Right renal cortex interstitium (tissue), 3 donors: ENCODE measurements around the gene TNNC1. TPM values are rescaled to one million over a fixed set of nuclear protein-coding genes. Genes with fewer than 3 reads are reported as not detected.

Source experiments
- DNase-seq, 3 donors: peaks; one replicate each; pipeline ENCODE4 v3.0.0-alpha.2; 2013; ENCODE audit warnings: low read depth in 3 of 3, low spot score in 2 of 3
- polyA plus RNA-seq, 3 donors: library from polyadenylated mRNA; unstranded; fragments of 120-200 nt; gene quantifications; one replicate each; pipeline ENCODE4 v1.2.1, GENCODE V29; 2013; ENCODE audit not compliant: insufficient read length in 3 of 3

Gene TNNC1
- polyA plus RNA-seq, 3 donors = 8.8 to 9.6 (median 9.6) TPM

DNA sequence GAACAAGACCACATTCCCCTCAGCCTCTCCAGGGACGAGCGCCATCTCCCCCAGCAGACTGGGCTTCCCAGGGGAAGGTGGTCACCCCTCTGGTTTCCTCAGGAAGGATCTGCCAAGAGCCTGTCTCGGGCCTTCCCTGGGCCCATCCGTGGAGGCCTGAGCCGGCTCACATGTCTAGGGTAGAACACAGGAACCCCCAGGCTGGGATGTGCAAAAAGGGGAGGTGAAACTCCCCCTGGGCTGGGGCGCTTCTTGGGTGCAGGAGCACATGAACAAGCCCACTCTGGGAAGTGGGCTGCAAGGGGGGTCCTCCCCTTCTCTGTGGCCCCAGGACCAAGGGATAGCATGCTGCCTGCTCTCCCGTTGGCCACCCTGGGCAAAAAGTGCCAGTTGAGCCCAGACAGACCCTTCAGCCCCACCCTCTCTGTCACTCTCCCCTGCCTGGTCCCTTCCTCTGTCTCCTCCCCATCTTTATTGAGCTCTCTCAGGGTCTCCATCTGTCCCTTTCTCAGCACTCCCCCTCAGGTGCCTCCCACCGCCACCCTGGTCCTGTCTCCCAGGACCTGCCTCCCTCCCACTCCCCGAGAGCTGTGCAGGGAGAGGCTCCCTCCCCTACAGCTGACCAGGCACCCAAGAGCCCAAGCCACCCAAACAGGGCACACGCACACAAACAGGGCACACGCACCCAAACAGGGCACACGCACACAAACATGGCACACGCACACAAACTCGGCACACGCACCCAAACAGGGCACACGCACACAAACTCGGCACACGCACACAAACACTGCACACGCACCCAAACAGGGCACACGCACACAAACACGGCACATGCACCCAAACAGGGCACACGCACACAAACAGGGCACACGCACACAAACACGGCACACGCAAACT is 9.8 kb downstream of the TNNC1 start:
- DNase-seq = no peak

DNA sequence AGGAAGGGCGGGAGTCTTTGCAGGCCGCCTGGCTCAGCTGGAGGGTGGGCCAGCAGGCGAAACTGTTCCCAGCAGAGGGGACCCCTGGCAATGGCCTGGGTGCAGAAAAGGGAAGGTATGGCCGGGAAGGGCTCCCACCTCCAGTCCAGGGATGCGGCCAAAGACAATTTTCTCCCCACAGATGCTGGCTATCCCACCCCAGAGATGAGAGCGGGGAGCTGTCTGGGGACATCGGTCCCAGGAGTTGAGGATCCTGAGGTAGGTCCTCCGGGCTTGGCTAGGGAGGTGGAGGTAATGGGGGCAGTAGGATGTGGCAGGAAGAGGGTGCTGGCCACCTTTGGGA is 10.6 kb downstream of the TNNC1 start:
- DNase-seq = no peak

DNA sequence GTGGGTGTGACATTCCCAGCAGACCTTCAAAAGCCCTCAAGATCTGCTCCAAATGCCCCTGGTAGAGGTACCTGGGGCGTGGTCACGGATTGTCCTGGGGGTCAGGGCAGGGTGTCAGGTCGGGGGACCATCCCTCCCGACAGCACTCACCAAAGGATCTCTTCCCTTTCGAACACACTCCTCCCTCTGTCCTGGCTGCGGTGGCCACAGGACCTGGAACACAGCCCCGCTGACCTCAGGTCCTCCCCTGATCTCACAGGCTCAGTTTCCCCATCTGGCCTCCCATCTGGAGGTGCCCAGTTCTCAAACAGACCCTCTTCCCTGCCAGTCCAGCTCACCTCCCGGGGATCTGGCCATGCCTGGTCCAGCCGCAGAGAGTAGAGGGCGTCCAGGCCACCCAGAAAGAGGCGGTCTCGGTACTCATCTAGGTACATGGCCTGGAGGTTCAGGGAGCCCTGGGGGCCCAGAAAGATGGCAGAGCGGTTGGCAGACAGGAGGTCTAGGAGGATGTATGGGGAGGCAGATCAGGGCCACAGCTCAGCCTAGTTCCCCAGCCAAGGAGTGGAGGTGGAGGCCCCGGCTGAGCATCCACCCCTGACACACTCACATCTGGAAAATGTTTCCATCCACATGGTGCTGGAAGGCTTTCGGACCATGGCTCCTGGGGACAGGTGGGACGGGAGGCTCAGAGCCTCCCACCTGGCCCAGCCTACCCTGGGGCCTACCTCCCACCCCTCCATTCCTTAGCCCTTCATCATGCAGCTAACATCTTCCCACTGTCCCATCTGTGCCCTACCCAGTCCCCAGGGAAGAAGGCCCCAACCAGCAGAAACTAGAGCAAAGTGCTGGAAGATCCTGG is 11.2 kb downstream of the TNNC1 start:
- DNase-seq = no peak

DNA sequence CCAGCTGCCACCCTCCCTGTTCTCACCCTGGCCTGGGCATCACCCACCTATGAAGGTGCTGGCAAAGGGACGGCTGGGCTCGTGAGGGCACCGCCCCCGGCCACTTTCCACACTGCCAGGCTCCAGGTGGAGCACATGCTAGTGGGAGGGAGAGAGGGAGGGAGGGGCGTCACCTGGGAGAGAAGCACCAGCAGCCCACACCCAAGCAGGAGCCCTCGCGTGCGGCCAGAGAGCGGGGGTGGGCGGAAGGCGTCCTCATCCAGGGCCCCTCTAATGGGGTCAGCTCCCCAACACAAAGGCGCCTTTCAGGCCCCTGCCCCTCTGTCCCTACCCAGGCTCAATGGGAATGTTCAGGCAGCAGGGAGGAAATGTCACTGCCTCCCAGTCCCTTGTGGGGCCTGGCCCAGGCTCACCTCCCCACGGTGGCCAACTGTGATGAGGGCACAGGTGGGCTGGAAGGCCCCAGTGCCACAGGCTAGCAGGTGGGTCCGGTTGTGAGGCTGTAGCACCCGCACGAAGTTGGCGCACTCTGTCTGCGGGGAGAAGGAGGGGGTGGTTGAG is 12.0 kb downstream of the TNNC1 start:
- no peak for DNase-seq

DNA sequence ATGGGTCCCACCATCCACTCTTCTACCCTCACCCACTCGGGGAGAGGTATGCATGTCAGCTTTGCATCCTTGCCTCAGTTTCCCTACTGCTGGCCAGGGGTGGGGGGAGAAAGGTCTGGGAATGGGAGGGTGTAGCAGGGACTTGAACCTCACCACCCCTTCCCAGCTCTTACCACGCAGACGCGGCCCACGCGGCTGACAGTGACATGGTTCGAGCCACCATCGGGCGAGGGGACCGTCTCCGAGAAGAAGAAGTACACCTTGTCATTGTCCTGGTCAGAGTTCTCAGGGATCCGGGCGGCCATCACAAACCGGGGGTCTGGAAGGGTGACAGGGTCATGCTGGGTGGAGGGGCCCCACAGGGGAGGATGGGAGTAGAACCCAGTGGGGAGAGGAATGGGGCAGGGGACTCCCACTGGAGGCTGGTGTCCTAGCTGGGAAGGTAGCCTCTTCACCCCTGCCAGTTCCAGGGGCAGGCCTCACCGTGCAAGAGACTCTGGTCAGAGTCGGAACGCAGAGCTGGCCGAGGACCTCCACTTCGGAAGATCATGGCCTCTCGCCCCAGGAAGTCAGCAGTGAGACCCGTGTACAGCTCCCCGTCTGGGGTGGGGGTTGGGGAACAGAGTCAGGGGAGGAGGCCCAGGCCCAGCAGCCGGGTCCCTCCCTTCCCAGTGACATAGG is 12.6 kb downstream of the TNNC1 start:
- DNase-seq = no peak

DNA sequence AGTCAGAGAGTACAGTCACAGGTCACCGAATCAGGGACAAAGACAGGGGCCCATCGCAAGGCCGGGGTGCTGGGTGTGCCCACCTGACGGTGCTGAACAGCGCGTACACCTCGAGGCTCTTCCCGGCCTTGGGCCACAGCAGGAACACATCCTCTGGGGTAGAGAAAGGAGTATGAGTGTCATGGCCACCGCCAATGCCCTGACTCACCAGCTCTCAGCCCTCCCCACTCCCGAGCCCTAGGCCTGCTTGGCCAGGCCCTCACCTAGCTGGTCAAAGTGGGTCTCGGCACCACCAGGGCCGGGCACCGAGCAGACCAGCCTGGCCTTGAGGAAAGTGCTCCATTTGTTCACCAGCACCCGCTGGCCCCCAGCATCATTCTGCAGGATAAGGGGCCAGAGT is 13.2 kb downstream of the TNNC1 start:
- DNase-seq = no peak

DNA sequence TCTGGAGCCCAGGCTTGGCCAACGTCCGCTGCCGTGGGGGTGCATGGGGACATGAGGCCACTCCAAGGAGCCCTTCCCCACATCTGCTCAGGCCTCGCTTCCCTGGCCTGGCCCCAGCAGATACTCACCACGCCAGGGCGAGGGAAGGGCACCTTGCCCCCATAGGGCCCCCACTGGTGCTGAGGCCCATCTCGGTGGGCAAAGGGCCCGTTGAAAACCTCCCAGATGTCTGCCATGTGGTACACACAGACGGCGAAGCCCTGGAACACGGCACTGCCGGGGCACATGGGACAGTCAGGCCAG is 13.6 kb downstream of the TNNC1 start:
- no peak for DNase-seq

DNA sequence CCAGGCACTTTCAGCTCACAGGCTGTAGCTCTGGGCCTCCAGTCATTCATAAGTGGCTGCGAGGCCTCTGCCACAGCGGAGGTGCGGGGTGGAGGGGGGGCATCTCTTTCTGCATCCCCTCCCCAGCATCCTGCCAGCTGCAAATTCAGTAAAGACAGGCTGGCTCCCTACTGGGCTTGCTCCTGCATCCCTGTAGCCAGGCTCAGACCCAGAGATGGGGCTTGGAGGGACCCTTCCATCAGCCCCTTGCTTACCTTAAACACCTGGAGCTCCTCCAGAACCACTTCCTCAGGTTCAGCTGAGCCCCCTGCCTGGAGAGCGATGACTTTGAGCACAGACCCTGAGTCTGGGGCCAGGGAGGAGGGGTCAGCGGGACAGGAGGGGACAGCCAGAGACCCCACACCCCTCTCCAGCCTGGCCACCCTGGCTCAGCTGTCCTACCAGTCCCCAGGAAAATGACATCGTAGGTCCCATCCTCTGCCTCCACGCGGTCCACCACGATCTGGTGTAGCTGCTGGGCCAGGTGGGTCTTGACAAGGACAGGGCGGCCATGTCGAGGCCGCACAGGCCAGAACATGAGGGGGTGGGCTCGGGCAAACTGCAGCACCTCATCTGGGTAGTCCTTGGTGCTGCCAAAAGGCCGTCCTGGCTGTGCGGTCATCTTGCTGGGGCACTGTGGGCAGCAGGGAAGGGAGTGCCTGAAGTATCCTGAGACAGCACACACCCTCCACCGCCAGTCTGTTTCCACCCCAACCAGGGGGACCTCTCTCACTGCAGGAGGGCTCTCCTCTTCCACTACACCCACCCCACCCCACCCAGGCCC is 14.2 kb downstream of the TNNC1 start:
- no peak for DNase-seq

DNA sequence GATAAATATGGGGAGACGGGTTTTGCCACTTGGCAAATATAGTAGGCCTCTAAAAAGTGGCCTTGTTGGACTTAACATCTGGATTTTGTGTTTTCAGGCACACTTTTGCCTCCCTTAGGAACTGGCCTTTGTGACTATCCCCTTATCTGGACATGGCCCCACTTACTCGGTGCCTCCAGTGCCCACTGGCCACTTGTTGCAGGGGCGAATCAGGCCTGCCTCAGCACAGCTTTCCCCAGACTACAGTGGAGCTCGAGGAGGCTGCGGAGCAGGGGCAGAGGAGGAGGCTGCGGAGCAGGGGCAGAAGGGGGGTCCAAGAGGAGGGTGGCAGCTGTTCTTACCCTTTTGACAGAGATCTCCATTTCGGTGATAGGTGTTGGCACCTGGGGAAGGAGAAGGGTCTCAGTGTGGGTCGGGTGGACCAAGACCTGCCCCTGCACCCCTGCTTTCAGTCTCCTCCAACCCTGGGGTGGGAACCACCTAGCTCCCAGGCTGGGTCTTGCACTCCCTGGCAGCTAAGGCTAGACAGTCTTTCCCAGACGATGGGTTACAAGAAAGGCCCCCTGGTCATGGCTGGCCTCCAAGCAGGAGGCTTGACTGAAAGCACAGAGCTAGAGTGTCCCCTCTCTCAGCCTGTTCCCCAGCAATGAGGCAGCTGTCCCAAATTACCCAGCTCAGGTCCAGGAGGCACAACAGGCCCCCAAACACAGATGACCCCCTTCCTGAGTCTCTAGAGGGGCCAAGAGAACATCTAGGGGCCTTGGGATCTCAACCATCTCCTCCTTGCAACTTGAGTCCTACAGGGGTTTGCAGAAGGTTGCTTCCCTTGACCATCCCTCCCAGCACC is 15.0 kb downstream of the TNNC1 start:
- DNase-seq = no peak

DNA sequence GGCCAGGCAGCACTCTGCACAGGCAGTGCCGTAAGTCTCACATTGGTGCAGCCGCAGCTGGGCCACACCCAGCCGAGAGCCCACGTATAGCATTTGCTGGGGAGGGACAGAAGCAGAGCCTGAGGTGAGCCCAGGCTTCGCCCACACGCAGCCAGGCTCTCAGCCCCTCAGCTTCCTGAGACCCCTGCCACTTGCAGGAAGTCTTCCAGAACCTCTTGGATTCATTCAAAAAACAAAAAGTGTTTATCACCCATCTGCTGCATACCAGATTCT is 15.8 kb downstream of the TNNC1 start:
- no peak for DNase-seq

DNA sequence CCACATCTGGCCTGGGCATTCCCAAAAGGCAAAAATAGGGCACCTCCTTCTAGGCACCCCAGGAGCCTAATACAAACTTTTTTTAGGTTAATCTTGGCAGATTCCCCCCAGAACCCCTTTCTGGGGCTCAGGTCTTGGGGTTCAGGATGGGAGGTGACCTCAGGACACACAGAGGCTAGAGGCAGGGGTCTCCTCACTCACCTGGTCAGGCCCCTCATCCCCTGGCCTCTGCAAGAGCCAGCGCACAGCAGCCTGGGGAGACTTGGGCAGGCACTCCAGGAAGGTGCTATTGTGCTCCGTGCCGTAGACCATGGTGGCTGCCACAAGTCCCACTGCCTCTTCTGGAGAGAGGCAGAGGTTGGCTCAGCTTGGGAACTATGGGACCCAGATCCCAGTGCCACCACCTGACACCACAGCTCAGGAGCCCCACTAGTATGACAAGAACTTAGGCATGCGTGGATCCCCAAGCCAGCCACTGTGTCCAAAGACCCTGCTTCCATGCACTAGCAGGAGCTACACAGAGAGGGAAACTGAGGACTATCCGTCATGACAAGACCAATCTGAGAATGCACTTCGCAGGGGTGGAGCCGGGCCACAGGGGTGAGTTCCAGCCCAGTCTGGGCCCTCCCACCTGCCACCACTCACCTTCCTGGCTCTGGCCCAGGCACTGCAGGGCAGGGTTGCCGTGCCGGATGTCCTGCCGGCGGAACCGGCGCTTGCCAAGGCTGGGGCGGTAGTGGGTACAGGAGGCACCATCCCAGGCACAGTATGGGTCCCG is 16.3 kb downstream of the TNNC1 start:
- DNase-seq = no peak

DNA sequence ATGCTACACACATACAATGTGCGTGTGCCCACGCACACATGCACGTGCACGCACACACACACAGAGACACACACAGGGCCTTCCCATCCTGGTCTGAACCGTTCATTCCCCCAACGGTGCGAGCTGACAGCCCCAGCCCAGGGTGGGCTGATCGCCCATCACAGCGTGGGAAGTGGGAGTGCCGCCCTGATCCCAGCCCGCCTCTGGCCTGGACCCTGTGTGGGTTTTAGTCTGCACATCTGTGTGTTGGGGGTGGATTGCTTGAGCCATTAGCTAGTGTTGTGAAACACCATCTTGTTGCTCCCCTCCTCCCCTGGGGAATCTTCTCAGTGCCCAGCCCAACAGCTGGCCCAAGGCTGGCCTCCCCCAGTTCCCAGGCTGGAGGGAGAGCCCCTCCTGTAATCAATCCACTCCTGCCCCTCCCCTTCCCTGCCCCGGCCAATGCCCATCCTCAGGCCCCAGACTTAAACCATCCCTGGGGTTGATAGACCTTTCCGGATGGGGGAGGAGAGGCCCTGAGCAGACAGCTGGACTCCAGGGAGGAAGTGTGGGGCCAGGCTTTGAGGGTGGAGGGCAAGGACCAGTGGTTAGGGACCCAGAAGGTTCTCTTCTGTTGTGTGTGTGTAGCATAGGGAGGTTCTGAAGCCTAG is 17.2 kb downstream of the TNNC1 start:
- no peak for DNase-seq

DNA sequence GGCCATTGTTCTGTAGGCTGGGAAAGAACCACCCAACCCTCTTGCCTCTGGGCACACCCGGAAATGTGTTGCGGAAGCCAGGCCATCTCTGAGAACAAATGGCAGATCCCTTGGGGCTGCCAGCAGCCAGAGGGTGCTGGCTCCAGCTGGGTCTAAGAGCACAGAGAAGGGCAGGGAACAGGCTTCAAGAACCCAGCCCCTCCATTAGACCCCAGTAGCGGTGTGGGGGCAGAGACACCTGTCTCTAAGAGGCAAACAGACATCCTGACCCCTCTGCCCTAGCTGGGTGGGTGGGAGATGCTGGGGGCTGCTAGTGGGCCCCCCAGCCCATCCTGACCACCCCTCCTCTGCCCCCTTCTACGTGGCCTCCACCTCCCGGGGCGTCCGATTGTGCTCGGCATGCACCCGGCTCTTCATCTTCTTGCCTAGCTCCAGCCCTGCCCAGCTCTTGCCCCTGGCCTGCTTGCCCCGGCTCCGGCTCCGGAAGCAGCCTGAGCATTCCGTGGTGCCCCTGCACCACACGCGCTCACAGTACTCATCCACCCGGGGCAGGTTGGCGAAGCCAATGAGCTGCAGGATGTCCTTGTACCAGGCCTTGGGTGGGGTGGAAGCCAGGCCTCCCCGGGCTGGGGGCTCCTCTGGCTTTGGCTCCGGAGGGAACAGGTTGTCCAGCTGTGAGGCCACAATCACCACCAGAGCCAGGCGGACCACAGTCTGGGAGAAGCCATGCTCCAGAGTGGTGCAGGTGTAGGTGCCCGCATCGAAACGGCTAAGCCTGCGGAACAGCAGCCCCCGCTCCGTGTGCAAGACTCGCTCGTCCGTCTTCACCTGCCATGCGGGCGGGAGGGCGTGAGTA is 18.4 kb downstream of the TNNC1 start:
- no peak for DNase-seq

DNA sequence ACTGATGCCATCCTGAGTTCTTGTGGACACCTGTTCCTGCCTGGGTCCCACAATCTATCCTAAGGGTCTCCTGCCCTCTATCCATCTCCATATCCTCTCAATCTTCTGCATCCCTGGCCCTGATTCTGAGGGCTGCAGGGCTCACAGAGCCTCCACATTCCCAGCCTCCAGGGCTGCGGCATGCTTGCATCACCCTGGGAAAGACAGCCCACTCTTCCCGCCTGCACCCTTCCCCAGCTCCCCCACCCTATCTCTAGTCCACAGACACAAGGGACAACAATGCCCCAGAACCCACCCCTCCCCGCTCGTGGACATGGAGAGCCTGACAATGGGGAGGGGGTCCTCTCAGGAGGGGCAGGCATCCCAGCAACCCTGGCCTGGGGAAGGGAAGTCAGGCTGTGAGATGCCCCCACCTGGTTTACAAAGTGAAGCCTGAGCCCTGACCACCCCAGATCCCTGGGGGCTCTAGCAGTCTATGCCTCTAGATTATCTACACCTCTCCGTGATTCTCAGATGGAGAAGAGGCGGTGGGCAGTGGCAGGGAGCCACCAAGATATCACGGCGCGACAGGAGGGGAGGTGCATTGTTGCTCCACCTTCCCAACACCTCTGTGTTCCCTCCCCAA is 19.2 kb downstream of the TNNC1 start:
- DNase-seq = no peak

DNA sequence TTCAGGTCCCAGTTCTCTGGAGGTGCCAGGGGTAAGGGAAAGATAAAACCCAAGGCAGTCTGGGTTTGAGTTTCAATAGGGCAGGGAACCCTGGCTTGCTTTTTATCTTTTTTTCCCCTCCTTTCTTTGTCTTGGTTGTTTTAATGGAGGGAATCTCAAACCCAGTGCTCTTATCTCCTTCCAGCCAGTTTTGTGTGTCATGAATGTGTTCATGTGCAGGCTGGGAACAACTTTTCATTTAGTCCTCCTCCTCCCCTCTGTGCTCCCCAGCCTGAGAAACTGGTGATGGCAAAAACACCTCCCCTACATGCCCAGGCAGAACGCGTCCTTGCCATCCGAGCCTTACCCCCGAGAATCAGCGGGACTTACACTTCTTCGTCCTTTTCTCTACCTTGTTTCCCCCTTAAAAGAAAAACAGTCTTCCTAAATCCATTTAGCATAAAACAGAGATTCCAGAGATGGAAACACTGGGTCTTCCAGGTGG is 19.8 kb downstream of the TNNC1 start:
- DNase-seq = no peak

DNA sequence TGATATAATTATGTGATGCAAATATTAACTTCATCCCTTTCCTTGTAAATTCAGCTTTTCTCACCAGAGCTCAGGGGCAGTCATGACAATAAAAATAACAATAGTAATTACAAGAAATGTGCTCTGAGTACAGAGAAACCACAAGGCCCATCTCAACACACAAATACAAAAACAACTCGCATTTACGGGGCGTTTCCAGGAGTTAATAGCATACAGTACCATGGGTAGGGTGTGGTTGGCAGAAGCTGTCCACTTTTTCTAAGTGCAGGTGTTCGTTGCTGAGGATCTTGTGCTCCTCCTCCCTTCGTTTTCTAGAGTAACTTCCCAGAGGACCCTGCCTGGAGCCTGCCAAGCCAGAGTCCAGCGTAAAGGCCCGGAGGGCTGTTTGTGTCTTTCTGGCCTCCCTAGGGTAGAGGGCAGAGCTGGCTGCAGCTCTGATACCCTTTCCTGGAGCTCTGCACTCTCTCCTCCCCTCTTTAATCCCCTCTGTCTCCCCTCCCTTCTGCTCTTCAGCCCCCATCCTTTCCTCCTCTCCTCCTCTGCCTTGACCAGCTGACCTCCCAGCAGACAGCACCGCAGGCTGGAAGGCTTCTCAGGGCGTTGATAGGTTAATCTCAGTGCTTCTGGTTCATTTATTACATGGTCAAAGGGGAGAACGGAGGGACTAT is 20.4 kb downstream of the TNNC1 start:
- no peak for DNase-seq
